ENCODE data around the gene PPP2R2B. TPM values are rescaled to one million over a fixed set of nuclear protein-coding genes. Genes with fewer than 3 reads are reported as not detected.

The PPP2R2B gene
- total RNA-seq, 1 experiment from 2014 or later: 20.3 TPM

GRCh38 chr5:146710348-146710747, 168.2 kb downstream of the PPP2R2B start:
- H3K4me1 Mint-ChIP-seq: no peaks in the 10 kb centered on the region
- CTCF ChIA-PET: no interaction called here
- H3K27ac Mint-ChIP-seq: no peak overlapping the region
- DNase-seq (ENCODE audit: low spot score): no peak
- no peak for TF ChIP-seq ZNF121 (CRISPR knock-in tag; IDR thresholded peaks at IDR 0.05)
- no peak for TF ChIP-seq KAT7 (CRISPR knock-in tag; IDR thresholded peaks at IDR 0.05; ENCODE audit: borderline replicate concordance)
- no peak for TF ChIP-seq ZSCAN18 (CRISPR knock-in tag; IDR thresholded peaks at IDR 0.05)
- no peak for TF ChIP-seq ATF2 (CRISPR knock-in tag; IDR thresholded peaks at IDR 0.05; ENCODE audit: borderline replicate concordance, low read depth)
- TF ChIP-seq HMGXB4 (CRISPR knock-in tag; IDR thresholded peaks at IDR 0.05): no peak
- H3K36me3 Mint-ChIP-seq: peaks cover 4% of the 10 kb centered on the region; the same call in 1 of the 2 replicates
- no peak for ATAC-seq
- peaks cover 10% of the 10 kb centered on the region for H3K9me3 Mint-ChIP-seq
- H3K4me3 Mint-ChIP-seq: no peak overlapping the region
- POLR2A ChIA-PET: no interaction called here
- no peaks in the 10 kb centered on the region for H3K27me3 Mint-ChIP-seq (ENCODE audit: low read depth)

- H3K27me3 Mint-ChIP-seq (ENCODE audit: low read depth): no peaks in the 10 kb centered on the region
- POLR2A ChIA-PET: no interaction called here
- ATAC-seq (no peak), DNase-seq (ENCODE audit: low spot score) (no peak)
- CTCF ChIA-PET: interaction anchor here (1.5 to 2.4 kb wide), 6 partner anchors 10 to 482 kb away, joined by 3 to 15 read pairs (median 6); no protein-coding TSS in a partner anchor
- H3K9me3 Mint-ChIP-seq: peaks cover 10% of the 10 kb centered on the region
- H3K27ac Mint-ChIP-seq: no peak overlapping the region
- TF ChIP-seq ZNF512 (CRISPR knock-in tag; IDR thresholded peaks at IDR 0.05; ENCODE audit: borderline replicate concordance) (no peak), CBFB (CRISPR knock-in tag; IDR thresholded peaks at IDR 0.05; ENCODE audit: low read depth) (no peak), ZNF121 (CRISPR knock-in tag; IDR thresholded peaks at IDR 0.05) (no peak), TP53 (CRISPR knock-in tag; IDR thresholded peaks at IDR 0.05) (no peak)
- H3K4me3 Mint-ChIP-seq: no peak overlapping the region
- 0 out of 2 replicates have a peak, but pooled peaks cover under 1% of the 10 kb centered on the region for H3K4me1 Mint-ChIP-seq
- H3K36me3 Mint-ChIP-seq: peaks cover 4% of the 10 kb centered on the region; the same call in 1 of the 2 replicates
Observed at GRCh38 chr5:146707316-146707715, 171.2 kb downstream of the PPP2R2B start.

- POLR2A ChIA-PET: no interaction called here
- TF ChIP-seq GRHL2 (CRISPR knock-in tag; IDR thresholded peaks at IDR 0.05; ENCODE audit: insufficient replicate concordance, severe bottlenecking) (no peak), ZNF396 (CRISPR knock-in tag; IDR thresholded peaks at IDR 0.05; ENCODE audit: borderline replicate concordance) (no peak), CTCF (IDR thresholded peaks at IDR 0.05) (no peak), AFF4 (CRISPR knock-in tag; IDR thresholded peaks at IDR 0.05; ENCODE audit: borderline replicate concordance) (no peak), SOX15 (CRISPR knock-in tag; IDR thresholded peaks at IDR 0.05) (no peak), TCF7 (CRISPR knock-in tag; IDR thresholded peaks at IDR 0.05; ENCODE audit: low read depth) (no peak), ZNF232 (CRISPR knock-in tag; IDR thresholded peaks at IDR 0.05) (no peak)
Observed at GRCh38 chr5:146706321-146706972, 172.1 kb downstream of the PPP2R2B start.

More at GRCh38 chr5:146706321-146706972, 172.1 kb downstream of the PPP2R2B start:
- ATAC-seq (peak; percentile 91), DNase-seq (ENCODE audit: low spot score) (peak; percentile 66)
- peaks cover 10% of the 10 kb centered on the region for H3K9me3 Mint-ChIP-seq
- peaks cover 4% of the 10 kb centered on the region; the same call in 1 of the 2 replicates for H3K36me3 Mint-ChIP-seq
- H3K27ac Mint-ChIP-seq: no peak overlapping the region
- peaks cover 7% of the 10 kb centered on the region for H3K4me1 Mint-ChIP-seq
- CTCF ChIA-PET: interaction anchor here (0.7 to 2.4 kb wide), 18 partner anchors 9 to 483 kb away, joined by 3 to 15 read pairs (median 4); partner anchors contain the start of gene PPP2R2B
- no peak overlapping the region for H3K4me3 Mint-ChIP-seq
- no peaks in the 10 kb centered on the region for H3K27me3 Mint-ChIP-seq (ENCODE audit: low read depth)
